H9 (cell line): Measurements from ENCODE around the gene YDJC. TPM values are rescaled to one million over a fixed set of nuclear protein-coding genes. Genes with fewer than 3 reads are reported as not detected.
"Not testable (repeated sequence)": the region's sequence is repeated elsewhere in the genome, so short reads cannot be mapped to it uniquely, and the experiment has no call there.

Source experiments
- DNase-seq: peaks from one replicate; pipeline ENCODE4 v3.0.0-alpha.2; 2017
- H2AFZ ChIP-seq: one replicate; pipeline ENCODE4 v1.6.1; 2013; ENCODE audit warnings: mild to moderate bottlenecking, low read length, control low read depth, moderate library complexity
- H2AK5ac ChIP-seq: 2 replicates; pipeline ENCODE4 v1.6.1; 2013; ENCODE audit warnings: low read length, control low read depth, mixed read lengths; ENCODE audit not compliant: insufficient read length
- H2BK120ac ChIP-seq: one replicate; pipeline ENCODE4 v1.6.1; 2013; ENCODE audit warnings: low read depth, mild to moderate bottlenecking, low read length, control low read depth, inconsistent platforms; ENCODE audit not compliant: poor library complexity, severe bottlenecking
- H2BK12ac ChIP-seq: 2 replicates; pipeline ENCODE4 v1.6.1; 2013; ENCODE audit warnings: low read length, control low read depth, mixed read lengths, low read depth; ENCODE audit not compliant: insufficient read length
- H2BK15ac ChIP-seq: 2 replicates; pipeline ENCODE4 v1.6.1; 2013; ENCODE audit warnings: low read depth, low read length, control low read depth
- H2BK20ac ChIP-seq: one replicate; pipeline ENCODE4 v1.6.1; 2013; ENCODE audit warnings: low read depth, mild to moderate bottlenecking, low read length, control low read depth, inconsistent platforms; ENCODE audit not compliant: poor library complexity, severe bottlenecking
- H2BK5ac ChIP-seq: 2 replicates; pipeline ENCODE4 v1.6.1; 2013; ENCODE audit warnings: low read length, control low read depth, mixed read lengths; ENCODE audit not compliant: insufficient read length
- H3K14ac ChIP-seq: 2 replicates; pipeline ENCODE4 v1.6.1; 2013; ENCODE audit warnings: low read length, control low read depth; ENCODE audit not compliant: insufficient read depth
- H3K18ac ChIP-seq: 2 replicates; pipeline ENCODE4 v1.6.1; 2013; ENCODE audit warnings: low read depth, mild to moderate bottlenecking, mixed read lengths, low read length, control low read depth; ENCODE audit not compliant: insufficient read length
- H3K23ac ChIP-seq: 2 replicates; pipeline ENCODE4 v1.6.1; 2013; ENCODE audit warnings: low read length, control low read depth, mixed read lengths, low read depth; ENCODE audit not compliant: insufficient read length
- H3K23me2 ChIP-seq: 2 replicates; pipeline ENCODE4 v1.6.1; 2013; ENCODE audit warnings: low read depth, mild to moderate bottlenecking, mixed read lengths, low read length, control low read depth; ENCODE audit not compliant: insufficient read length, poor library complexity, severe bottlenecking
- H3K27ac ChIP-seq: 2 replicates; pipeline ENCODE4 v1.5.1; 2013; ENCODE audit warnings: low read length, control low read depth, mixed read lengths, low read depth; ENCODE audit not compliant: insufficient read length
- H3K27me3 ChIP-seq: 2 replicates; pipeline ENCODE4 v1.6.1; 2013; ENCODE audit warnings: low read length, control low read depth, inconsistent platforms; ENCODE audit not compliant: insufficient read depth
- H3K4ac ChIP-seq: 2 replicates; pipeline ENCODE4 v1.6.1; 2013; ENCODE audit warnings: low read depth, mild to moderate bottlenecking, control low read depth, inconsistent platforms, low read length, moderate library complexity
- H3K4me1 ChIP-seq: 2 replicates; pipeline ENCODE4 v1.6.1; 2013; ENCODE audit warnings: low read length, control low read depth, inconsistent platforms; ENCODE audit not compliant: insufficient read depth
- H3K4me2 ChIP-seq: 2 replicates; pipeline ENCODE4 v1.6.1; 2013; ENCODE audit warnings: low read length, control low read depth, mixed read lengths; ENCODE audit not compliant: insufficient read length, insufficient read depth
- H3K56ac ChIP-seq: 2 replicates; pipeline ENCODE4 v1.6.1; 2013; ENCODE audit warnings: low read depth, mild to moderate bottlenecking, mixed read lengths, low read length, control low read depth; ENCODE audit not compliant: insufficient read length
- H3K79me1 ChIP-seq: 2 replicates; pipeline ENCODE4 v1.6.1; 2013; ENCODE audit warnings: low read depth, mild to moderate bottlenecking, moderate library complexity, low read length, control low read depth, inconsistent platforms; ENCODE audit not compliant: insufficient read depth, poor library complexity, severe bottlenecking
- H3K79me2 ChIP-seq: 2 replicates; pipeline ENCODE4 v1.6.1; 2013; ENCODE audit warnings: low read length, control low read depth, inconsistent platforms; ENCODE audit not compliant: insufficient read depth
- H3K9ac ChIP-seq: 2 replicates; pipeline ENCODE4 v1.6.1; 2013; ENCODE audit warnings: low read length, control low read depth, mixed read lengths; ENCODE audit not compliant: insufficient read length; ENCODE audit errors: extremely low read depth
- H3K9me3 ChIP-seq: one replicate; pipeline ENCODE4 v1.6.1; 2013; ENCODE audit warnings: low read depth, low read length, inconsistent platforms; ENCODE audit not compliant: control insufficient read depth
- H3T11ph ChIP-seq: one replicate; pipeline ENCODE4 v1.6.1; 2013; ENCODE audit warnings: mild to moderate bottlenecking, low read length, control low read depth, inconsistent platforms
- H4K20me1 ChIP-seq: one replicate; pipeline ENCODE4 v1.6.1; 2013; ENCODE audit not compliant: control insufficient read depth, insufficient read length, insufficient read depth
- H4K5ac ChIP-seq: 2 replicates; pipeline ENCODE4 v1.6.1; 2013; ENCODE audit warnings: low read depth, mild to moderate bottlenecking, mixed read lengths, low read length, control low read depth; ENCODE audit not compliant: insufficient read length
- H4K8ac ChIP-seq: replicated peaks from 2 replicates; pipeline ENCODE4 v1.6.1; 2013; ENCODE audit warnings: low read length, control low read depth, mixed read lengths, low read depth; ENCODE audit not compliant: insufficient read length
- H4K91ac ChIP-seq: 2 replicates; pipeline ENCODE4 v1.6.1; 2013; ENCODE audit warnings: low read depth, mild to moderate bottlenecking, moderate library complexity, mixed read lengths, low read length, control low read depth; ENCODE audit not compliant: insufficient read length
- H3K27ac Mint-ChIP-seq, 3 experiments: 2 replicates in 2 of 3; 3 replicates in 1 of 3; pipeline ENCODE4 v1.8.0; 2020 to 2021; ENCODE audit warnings: mixed read lengths in 3 of 3, mild to moderate bottlenecking in 1 of 3, moderate library complexity in 1 of 3
- H3K27me3 Mint-ChIP-seq: 2 replicates; pipeline ENCODE4 v1.8.0; 2021; ENCODE audit warnings: low read depth, mild to moderate bottlenecking, moderate library complexity, mixed read lengths
- H3K36me3 Mint-ChIP-seq, 3 experiments: 2 replicates in 2 of 3; 3 replicates in 1 of 3; pipeline ENCODE4 v1.8.0; 2020 to 2021; ENCODE audit warnings: low read depth in 3 of 3, mixed read lengths in 3 of 3; ENCODE audit not compliant: insufficient read depth in 1 of 3
- H3K4me1 Mint-ChIP-seq, 2 experiments: 2 replicates each; pipeline ENCODE4 v1.8.0; 2020; ENCODE audit warnings: mixed read lengths in 2 of 2
- H3K4me3 Mint-ChIP-seq, 2 experiments: 2 replicates in 1 of 2; 3 replicates in 1 of 2; pipeline ENCODE4 v1.8.0; 2020 to 2021; ENCODE audit warnings: mild to moderate bottlenecking in 2 of 2, mixed read lengths in 2 of 2, moderate library complexity in 1 of 2
- H3K9me3 Mint-ChIP-seq, 2 experiments: 2 replicates in 1 of 2; 3 replicates in 1 of 2; pipeline ENCODE4 v1.8.0; 2020; ENCODE audit warnings: mild to moderate bottlenecking in 2 of 2, mixed read lengths in 2 of 2, moderate library complexity in 1 of 2
- CTCF ChIP-seq: fragments of 200-600 bp; sonication (generic); conservative IDR thresholded peaks from 3 replicates; pipeline ENCODE4 v1.8.0; 2021; ENCODE audit warnings: antibody characterized with exemption, mild to moderate bottlenecking
- WGBS: extraction: QIAGEN DNeasy Blood & Tissue Kit; methylation state at CpG from one replicate; pipeline ENCODE4 v1.1.7; 2013; ENCODE audit warnings: missing lambda C conversion rate, low lambda C conversion rate, mixed read lengths; ENCODE audit not compliant: insufficient read length; ENCODE audit errors: extremely low coverage; 5-methylcytosine and 5-hydroxymethylcytosine counted together
- total RNA-seq: library from RNA; stranded (reverse); gene quantifications from 2 replicates; pipeline ENCODE4 v1.2.1, GENCODE V29; 2021

The YDJC gene
- total RNA-seq, 1 experiment from 2014 or later, result 30.2 TPM

DNA sequence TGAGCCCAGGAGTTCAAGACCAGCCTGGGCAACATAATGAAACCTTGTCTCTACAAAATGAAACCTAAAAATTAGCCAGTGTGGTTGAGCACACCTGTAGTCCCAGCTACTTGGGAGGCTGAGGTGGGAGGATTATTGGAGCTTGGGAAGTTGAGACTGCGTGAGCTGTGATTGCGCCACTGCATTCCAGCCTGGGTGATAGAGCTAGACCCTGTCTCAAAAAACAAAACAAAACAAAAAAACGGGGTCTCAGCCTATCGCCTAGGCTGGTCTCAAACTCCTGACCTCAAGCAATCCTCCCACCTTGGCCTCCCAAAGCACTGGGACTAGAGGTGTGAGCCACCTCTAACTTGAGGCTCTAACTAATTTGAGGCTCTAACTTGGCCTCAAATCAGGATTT is 49.6 kb upstream of the YDJC start:
- H2BK120ac ChIP-seq, result no peak overlapping the region
- no peak overlapping the region for H4K5ac ChIP-seq
- WGBS, result no CpG with 5 or more reads among the region's 4 CpGs
- H2AK5ac ChIP-seq, result no peak overlapping the region
- H2BK5ac ChIP-seq, result no peak overlapping the region
- H3K9ac ChIP-seq, result no peak overlapping the region
- H3K79me2 ChIP-seq, result no peaks in the 10 kb centered on the region
- H4K20me1 ChIP-seq, result no peaks in the 10 kb centered on the region
- Mint-ChIP-seq H3K4me3 (no peak overlapping the region), H3K9me3 (peaks cover 10 to 13% of the 10 kb centered on the region in 2 experiments; a peak in 4 of 5 replicates), H3K27ac (no peak overlapping the region), H3K4me1 (0 out of 4 replicates have a peak, but pooled peaks cover 0 to 3% of the 10 kb centered on the region in 2 experiments), H3K27me3 (no peaks in the 10 kb centered on the region), H3K36me3 (peaks cover 34 to 56% (median 45%) of the 10 kb centered on the region in 3 experiments)
- H4K8ac ChIP-seq, result no peak overlapping the region
- no peak overlapping the region for H3K56ac ChIP-seq
- no peak overlapping the region for H4K91ac ChIP-seq
- H3K79me1 ChIP-seq, result no peaks in the 10 kb centered on the region
- H3K4me1 ChIP-seq, result no peaks in the 10 kb centered on the region
- no peak overlapping the region for H3K23ac ChIP-seq
- no peak overlapping the region for H2AFZ ChIP-seq
- no peak overlapping the region for H2BK12ac ChIP-seq
- no peaks in the 10 kb centered on the region for H3K23me2 ChIP-seq
- H3K14ac ChIP-seq, result no peak overlapping the region
- H3T11ph ChIP-seq, result no peak overlapping the region
- no peak overlapping the region for H3K4ac ChIP-seq
- H2BK20ac ChIP-seq, result no peak overlapping the region
- DNase-seq, result no peak
- no peak overlapping the region for H3K27ac ChIP-seq
- no peak overlapping the region for H3K18ac ChIP-seq
- TF ChIP-seq CTCF, result no peak
- H3K9me3 ChIP-seq, result no peaks in the 10 kb centered on the region
- H3K27me3 ChIP-seq, result no peaks in the 10 kb centered on the region
- H3K4me2 ChIP-seq, result no peak overlapping the region
- H2BK15ac ChIP-seq, result no peak overlapping the region

GRCh38 chr22:21678842-21679241 is 49.0 kb upstream of the YDJC start:
- not testable (repeated sequence) for H3K4me2 ChIP-seq, H3K79me1 ChIP-seq, H3T11ph ChIP-seq, H3K14ac ChIP-seq, H3K27ac Mint-ChIP-seq, H3K18ac ChIP-seq, H2AK5ac ChIP-seq, H3K79me2 ChIP-seq, H4K8ac ChIP-seq, H3K4me1 ChIP-seq, H2BK15ac ChIP-seq, H3K27me3 Mint-ChIP-seq, H3K4ac ChIP-seq, H2BK20ac ChIP-seq, H2BK120ac ChIP-seq, H3K23ac ChIP-seq, H4K91ac ChIP-seq, H3K9ac ChIP-seq, H2AFZ ChIP-seq, H3K4me1 Mint-ChIP-seq, H3K27me3 ChIP-seq, H3K9me3 ChIP-seq, H4K5ac ChIP-seq, DNase-seq, H3K4me3 Mint-ChIP-seq, H2BK12ac ChIP-seq, H4K20me1 ChIP-seq, H2BK5ac ChIP-seq, H3K56ac ChIP-seq, H3K23me2 ChIP-seq, H3K27ac ChIP-seq
- WGBS, result no CpG with 5 or more reads among the region's 12 CpGs
- Mint-ChIP-seq H3K9me3 (peaks cover 10 to 13% of the 10 kb centered on the region in 2 experiments; a peak in 4 of 5 replicates), H3K36me3 (peaks cover 37 to 60% (median 50%) of the 10 kb centered on the region in 3 experiments)
